Osteoblast (primary cell): ENCODE measurements around the gene RNF6. TPM values are rescaled to one million over a fixed set of nuclear protein-coding genes. Genes with fewer than 3 reads are reported as not detected.

Experiments used
- DNase-seq: peaks from one replicate; pipeline ENCODE4 v3.0.0; 2011; ENCODE audit warnings: low spot score, mixed read lengths; ENCODE audit not compliant: insufficient read length; ENCODE audit errors: missing footprints
- H2AFZ ChIP-seq: 2 replicates; pipeline ENCODE4 v1.6.0; 2011; ENCODE audit warnings: mild to moderate bottlenecking, low read length
- H3K27ac ChIP-seq: 2 replicates; pipeline ENCODE4 v1.5.1; 2011; ENCODE audit warnings: mild to moderate bottlenecking, low read depth, low read length, moderate library complexity
- H3K27me3 ChIP-seq: 2 replicates; pipeline ENCODE4 v1.6.0; 2012; ENCODE audit warnings: mild to moderate bottlenecking, control low read depth, inconsistent platforms, low read length, moderate library complexity; ENCODE audit not compliant: insufficient read depth
- H3K36me3 ChIP-seq: 2 replicates; pipeline ENCODE4 v1.5.1; 2011; ENCODE audit warnings: mild to moderate bottlenecking, low read length, control low read depth, moderate library complexity; ENCODE audit not compliant: insufficient read depth
- H3K4me1 ChIP-seq: 2 replicates; pipeline ENCODE4 v1.5.1; 2011; ENCODE audit warnings: mild to moderate bottlenecking, low read length, control low read depth, moderate library complexity; ENCODE audit not compliant: insufficient read depth
- H3K4me2 ChIP-seq: 2 replicates; pipeline ENCODE4 v1.6.0; 2011; ENCODE audit warnings: mild to moderate bottlenecking, low read length; ENCODE audit not compliant: insufficient read depth
- H3K4me3 ChIP-seq: fragments of 200-600 bp; sonication (generic); 3 replicates; pipeline ENCODE4 v1.5.1; 2012; ENCODE audit warnings: mild to moderate bottlenecking, low read length, inconsistent platforms; ENCODE audit not compliant: insufficient read depth
- H3K79me2 ChIP-seq: 2 replicates; pipeline ENCODE4 v1.6.0; 2012; ENCODE audit warnings: mild to moderate bottlenecking, low read length, control low read depth, inconsistent platforms; ENCODE audit not compliant: insufficient read depth
- H3K9me3 ChIP-seq: 2 replicates; pipeline ENCODE4 v1.5.1; 2011; ENCODE audit warnings: low read depth, low read length, control low read depth
- H4K20me1 ChIP-seq: 2 replicates; pipeline ENCODE4 v1.6.0; 2012; ENCODE audit warnings: mild to moderate bottlenecking, low read length, control low read depth; ENCODE audit not compliant: insufficient read depth
- total RNA-seq: library from RNA; depleted of rRNA; stranded (reverse); fragments of >200 nt; gene quantifications from 2 replicates; pipeline ENCODE4 v1.2.3, GENCODE V29; 2012
- TF ChIP-seq, protein P1 (sequence below): IDR thresholded peaks from 2 replicates; pipeline ENCODE4 v1.5.1; 2011; ENCODE audit warnings: mild to moderate bottlenecking, low read depth, low read length, moderate library complexity; ENCODE audit errors: extremely low read depth

RNF6 gene
- total RNA-seq, 1 donor, result 52.5 TPM

DNA sequence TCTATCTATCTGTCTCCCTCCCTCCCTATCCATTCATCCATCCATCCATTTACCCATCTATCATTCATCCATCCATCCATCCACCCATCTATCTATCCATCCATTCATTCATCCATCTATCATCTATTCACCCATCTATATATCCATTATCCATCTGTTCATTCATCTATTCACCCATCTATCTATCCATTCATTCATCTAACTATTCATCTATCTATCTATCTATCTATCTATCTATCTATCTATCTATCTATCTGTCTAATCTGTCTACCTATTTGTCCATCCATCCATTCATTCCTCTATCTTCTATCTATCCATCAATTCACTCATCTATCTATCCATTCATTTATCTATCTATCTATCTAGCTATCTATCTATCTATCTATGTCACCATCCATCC is 27.4 kb upstream of the RNF6 start:
- Histone ChIP-seq H3K4me3 (no peak overlapping the region), H3K79me2 (peaks cover 1% of the 10 kb centered on the region), H2AFZ (no peak overlapping the region), H3K27ac (no peak overlapping the region), H3K4me1 (peaks cover 3% of the 10 kb centered on the region), H3K4me2 (no peak overlapping the region), H3K27me3 (no peaks in the 10 kb centered on the region), H3K36me3 (no peaks in the 10 kb centered on the region), H4K20me1 (no peaks in the 10 kb centered on the region), H3K9me3 (no peaks in the 10 kb centered on the region)
- TF ChIP-seq, protein P1, sequence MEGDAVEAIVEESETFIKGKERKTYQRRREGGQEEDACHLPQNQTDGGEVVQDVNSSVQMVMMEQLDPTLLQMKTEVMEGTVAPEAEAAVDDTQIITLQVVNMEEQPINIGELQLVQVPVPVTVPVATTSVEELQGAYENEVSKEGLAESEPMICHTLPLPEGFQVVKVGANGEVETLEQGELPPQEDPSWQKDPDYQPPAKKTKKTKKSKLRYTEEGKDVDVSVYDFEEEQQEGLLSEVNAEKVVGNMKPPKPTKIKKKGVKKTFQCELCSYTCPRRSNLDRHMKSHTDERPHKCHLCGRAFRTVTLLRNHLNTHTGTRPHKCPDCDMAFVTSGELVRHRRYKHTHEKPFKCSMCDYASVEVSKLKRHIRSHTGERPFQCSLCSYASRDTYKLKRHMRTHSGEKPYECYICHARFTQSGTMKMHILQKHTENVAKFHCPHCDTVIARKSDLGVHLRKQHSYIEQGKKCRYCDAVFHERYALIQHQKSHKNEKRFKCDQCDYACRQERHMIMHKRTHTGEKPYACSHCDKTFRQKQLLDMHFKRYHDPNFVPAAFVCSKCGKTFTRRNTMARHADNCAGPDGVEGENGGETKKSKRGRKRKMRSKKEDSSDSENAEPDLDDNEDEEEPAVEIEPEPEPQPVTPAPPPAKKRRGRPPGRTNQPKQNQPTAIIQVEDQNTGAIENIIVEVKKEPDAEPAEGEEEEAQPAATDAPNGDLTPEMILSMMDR, result no peak
- no peak for DNase-seq

DNA sequence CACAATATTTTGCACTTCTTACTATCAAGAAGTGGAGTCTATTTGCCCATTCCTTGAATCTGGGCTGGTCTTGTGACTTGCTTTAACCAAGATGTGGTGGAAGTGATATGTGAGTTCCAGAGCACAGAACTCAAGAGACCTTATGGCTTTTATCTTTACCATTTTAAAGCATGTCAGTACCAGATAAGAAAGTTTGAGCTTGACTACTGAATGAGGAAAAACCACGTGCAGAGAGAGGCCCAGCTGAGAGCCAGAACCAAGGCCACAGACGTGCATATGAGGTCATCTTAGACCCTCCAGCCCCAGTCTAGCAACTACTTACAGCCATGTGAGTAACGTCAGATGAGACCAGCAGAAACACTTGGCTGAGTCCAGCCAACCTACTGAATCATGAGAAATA is 25.5 kb upstream of the RNF6 start:
- TF ChIP-seq, protein P1, result no peak
- Histone ChIP-seq H4K20me1 (no peaks in the 10 kb centered on the region), H3K9me3 (no peaks in the 10 kb centered on the region), H3K27me3 (no peaks in the 10 kb centered on the region), H2AFZ (no peak overlapping the region), H3K4me2 (no peak overlapping the region), H3K4me1 (no peaks in the 10 kb centered on the region), H3K27ac (no peak overlapping the region), H3K4me3 (no peak overlapping the region), H3K79me2 (no peaks in the 10 kb centered on the region), H3K36me3 (no peaks in the 10 kb centered on the region)
- no peak for DNase-seq

DNA sequence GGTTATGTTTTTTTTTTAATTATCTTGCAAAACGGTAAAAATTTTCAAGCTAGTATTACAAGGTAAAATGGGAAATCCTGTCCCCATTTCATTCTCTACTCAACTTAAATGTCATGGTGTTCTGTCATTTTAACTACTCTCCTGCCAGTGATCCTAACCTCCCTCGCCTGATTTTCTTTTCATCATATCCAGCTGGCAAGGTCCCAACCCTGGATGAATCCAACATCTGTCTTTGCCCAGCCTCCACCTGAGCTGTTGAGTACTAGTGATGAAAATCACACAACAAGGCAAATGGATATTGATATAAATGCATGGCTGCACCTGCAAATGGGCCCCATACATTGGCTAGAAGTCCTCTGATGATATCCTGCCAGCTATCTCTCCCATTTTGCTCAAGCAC is 24.9 kb upstream of the RNF6 start:
- TF ChIP-seq, protein P1, result no peak
- Histone ChIP-seq H3K4me1 (no peaks in the 10 kb centered on the region), H3K27me3 (no peaks in the 10 kb centered on the region), H3K4me2 (no peak overlapping the region), H3K36me3 (no peaks in the 10 kb centered on the region), H3K9me3 (no peaks in the 10 kb centered on the region), H3K27ac (no peak overlapping the region), H3K79me2 (no peaks in the 10 kb centered on the region), H4K20me1 (no peaks in the 10 kb centered on the region), H3K4me3 (no peak overlapping the region), H2AFZ (no peak overlapping the region)
- no peak for DNase-seq

DNA sequence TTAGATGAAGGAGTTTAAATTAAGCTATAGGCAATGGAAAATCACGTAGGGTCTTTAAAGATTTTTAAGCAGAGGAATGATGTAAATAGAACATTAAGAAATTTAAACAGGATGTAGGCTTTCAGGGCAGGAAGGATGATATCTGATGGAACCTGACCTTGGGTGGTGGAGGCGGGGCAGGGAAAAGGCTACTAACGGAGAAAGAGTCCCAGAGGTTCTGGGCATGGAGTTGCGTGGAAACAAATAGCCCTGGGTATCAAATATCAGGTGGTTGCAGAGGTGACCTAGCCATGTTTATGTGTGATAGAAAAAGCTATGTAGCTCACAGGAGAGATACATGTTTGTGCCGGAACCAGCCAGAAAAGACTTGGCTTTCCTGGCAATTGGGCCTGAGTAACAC is 24.0 kb upstream of the RNF6 start:
- H3K27ac ChIP-seq, result no peak overlapping the region
- H3K4me2 ChIP-seq, result no peak overlapping the region
- H3K79me2 ChIP-seq, result no peaks in the 10 kb centered on the region

More for the DNA sequence above, 24.0 kb upstream of the RNF6 start:
- no peak for DNase-seq
- Histone ChIP-seq H3K9me3 (no peaks in the 10 kb centered on the region), H3K4me1 (no peaks in the 10 kb centered on the region), H4K20me1 (no peaks in the 10 kb centered on the region), H3K4me3 (no peak overlapping the region), H3K27me3 (no peaks in the 10 kb centered on the region), H2AFZ (no peak overlapping the region), H3K36me3 (no peaks in the 10 kb centered on the region)
- TF ChIP-seq, protein P1, result no peak
